K562 (cell line): Measurements from ENCODE around the gene CLCN6. TPM values are rescaled to one million over a fixed set of nuclear protein-coding genes. Genes with fewer than 3 reads are reported as not detected.

Experiments used
- CHCHD3 ChIP-seq: fragments of 250-450 bp; sonication (Bioruptor Pico); IDR thresholded peaks from 2 replicates; pipeline ENCODE4 v2.1.2; 2022; ENCODE audit warnings: mild to moderate bottlenecking
- DDX20 ChIP-seq: fragments of 450-650 bp; IDR thresholded peaks from 2 replicates; pipeline ENCODE4 v1.6.1; 2016; ENCODE audit warnings: missing genetic modification characterization, low read depth, mild to moderate bottlenecking, missing compliant biosample characterization, moderate library complexity
- ERF ChIP-seq: fragments of 450-650 bp; formaldehyde crosslinking; IDR thresholded peaks from 2 replicates; pipeline ENCODE4 v1.4.0; 2020; ENCODE audit warnings: mild to moderate bottlenecking, mixed read lengths
- JUND ChIP-seq, 2 experiments: IDR thresholded peaks; 2 replicates in 1 of 2; 3 replicates in 1 of 2; pipeline ENCODE4 v1.6.1; 2011; ENCODE audit warnings: borderline replicate concordance in 2 of 2, low read depth in 2 of 2, low read length in 2 of 2, improper control_type of control experiment in 1 of 2, missing biosample characterization in 1 of 2, missing genetic modification characterization in 1 of 2, missing genetic modification reagents in 1 of 2
- L3MBTL2 ChIP-seq: fragments of 450-650 bp; IDR thresholded peaks from 2 replicates; pipeline ENCODE4 v1.6.1; 2016; ENCODE audit warnings: mild to moderate bottlenecking, moderate library complexity
- RBM25 ChIP-seq: fragments of 200-400 bp; formaldehyde crosslinking; IDR thresholded peaks from 2 replicates; pipeline ENCODE4 v1.6.1; 2018; ENCODE audit warnings: low read length, low read depth, moderate library complexity; ENCODE audit not compliant: severe bottlenecking
- SAP30 ChIP-seq: fragments of 200-600 bp; sonication (generic); IDR thresholded peaks from 2 replicates; pipeline ENCODE4 v1.6.1; 2012; ENCODE audit warnings: borderline replicate concordance, low read depth, mild to moderate bottlenecking, moderate library complexity, low read length, control low read depth, inconsistent platforms; ENCODE audit not compliant: insufficient read depth, poor library complexity, severe bottlenecking
- SMAD4 ChIP-seq: fragments of 250-450 bp; sonication (Bioruptor Pico); conservative IDR thresholded peaks from 2 replicates; pipeline ENCODE4 v1.8.0; 2021; ENCODE audit warnings: inconsistent platforms, mild to moderate bottlenecking, moderate library complexity
- ZNF12 ChIP-seq: sonication (generic); formaldehyde crosslinking; IDR thresholded peaks from 2 replicates; pipeline ENCODE4 v1.4.0; 2020; ENCODE audit warnings: mild to moderate bottlenecking, missing genetic modification reagents
- polyA plus RNA-seq, 8 experiments: library from polyadenylated mRNA; depleted of rRNA in 4 of 8; stranded (reverse) in 5 of 8; unstranded in 3 of 8; fragments of >200 nt; fragmentation: Nextera tagmentation in 2 of 8; fragmentation: Illumina TruSeq in 1 of 8; extraction: Ambion mirVana in 2 of 8; extraction: Trizol in 1 of 8; gene quantifications; 2 replicates each; pipeline versions ENCODE4 v1.2.1 to v1.2.3, GENCODE V29; 2011 to 2014; ENCODE audit warnings: inconsistent platforms in 1 of 8, missing spikeins in 1 of 8
- total RNA-seq, 7 experiments: library from RNA; depleted of rRNA in 6 of 7; stranded (reverse); fragments of >200 nt in 6 of 7; fragmentation: Illumina TruSeq in 2 of 7; extraction: Trizol in 2 of 7; gene quantifications; 2 replicates each; pipeline versions ENCODE4 v1.2.1 to v1.2.3, GENCODE V29; 2011 to 2021; ENCODE audit warnings: low replicate concordance in 1 of 7
- TF ChIP-seq, protein P1 (sequence below), 2 experiments: fragments of 450-650 bp; formaldehyde crosslinking in 1 of 2; IDR thresholded peaks; 2 replicates each; pipeline versions ENCODE4 v1.4.0 to v1.6.1; 2014 to 2020; ENCODE audit warnings: mild to moderate bottlenecking in 2 of 2, borderline replicate concordance in 1 of 2, low read depth in 1 of 2
- TF ChIP-seq, protein P2 (sequence below): fragments of 450-650 bp; IDR thresholded peaks from 2 replicates; pipeline ENCODE4 v1.7.1; 2018; ENCODE audit warnings: mild to moderate bottlenecking, low read depth; ENCODE audit not compliant: partially characterized antibody
- TF ChIP-seq, protein P3 (sequence below): fragments of 250-450 bp; sonication (Bioruptor Pico); IDR thresholded peaks from 2 replicates; pipeline ENCODE4 v1.8.0; 2022; ENCODE audit warnings: moderate library complexity, mild to moderate bottlenecking, inconsistent platforms
- TF ChIP-seq, protein P4 (sequence below): sonication (generic); formaldehyde crosslinking; IDR thresholded peaks from 2 replicates; pipeline ENCODE4 v1.9.0; 2022; ENCODE audit warnings: mild to moderate bottlenecking, missing genetic modification reagents

CLCN6 gene
- total and polyA plus RNA-seq, 9 of the 15 experiments (the other 6 are each of a cell fraction or from before 2014, with no cell fraction given) = 2.0 to 21.8 (median 13.6) TPM

DNA sequence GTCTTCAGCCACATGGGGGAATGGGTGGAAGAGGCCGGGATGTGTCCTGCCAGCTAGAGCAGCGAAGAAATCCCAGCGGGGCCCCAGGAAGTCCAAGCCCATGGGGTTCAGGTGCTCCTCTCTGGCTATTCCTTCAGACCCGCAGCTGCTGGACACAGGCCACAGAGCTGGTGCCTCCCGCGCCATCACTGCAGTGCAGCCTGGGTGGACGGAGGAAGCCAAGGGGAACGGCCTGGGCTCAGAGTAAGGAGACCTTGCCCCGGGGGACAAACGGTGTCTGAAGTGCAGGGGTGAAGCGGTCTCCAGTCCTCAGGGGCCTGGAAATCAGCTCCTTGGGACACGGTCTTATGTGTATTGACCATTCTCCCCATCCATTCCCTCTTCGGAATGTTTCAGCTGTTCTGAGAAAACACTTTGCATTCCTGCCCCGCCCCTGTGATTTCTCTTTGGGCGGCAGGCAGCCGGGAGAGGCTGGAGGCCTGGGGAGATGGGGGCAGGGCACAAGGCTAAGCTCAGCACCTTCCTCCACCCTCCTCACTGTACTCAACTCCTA, 18.7 kb upstream of the CLCN6 start (continued):
- TF ChIP-seq, protein P1, sequence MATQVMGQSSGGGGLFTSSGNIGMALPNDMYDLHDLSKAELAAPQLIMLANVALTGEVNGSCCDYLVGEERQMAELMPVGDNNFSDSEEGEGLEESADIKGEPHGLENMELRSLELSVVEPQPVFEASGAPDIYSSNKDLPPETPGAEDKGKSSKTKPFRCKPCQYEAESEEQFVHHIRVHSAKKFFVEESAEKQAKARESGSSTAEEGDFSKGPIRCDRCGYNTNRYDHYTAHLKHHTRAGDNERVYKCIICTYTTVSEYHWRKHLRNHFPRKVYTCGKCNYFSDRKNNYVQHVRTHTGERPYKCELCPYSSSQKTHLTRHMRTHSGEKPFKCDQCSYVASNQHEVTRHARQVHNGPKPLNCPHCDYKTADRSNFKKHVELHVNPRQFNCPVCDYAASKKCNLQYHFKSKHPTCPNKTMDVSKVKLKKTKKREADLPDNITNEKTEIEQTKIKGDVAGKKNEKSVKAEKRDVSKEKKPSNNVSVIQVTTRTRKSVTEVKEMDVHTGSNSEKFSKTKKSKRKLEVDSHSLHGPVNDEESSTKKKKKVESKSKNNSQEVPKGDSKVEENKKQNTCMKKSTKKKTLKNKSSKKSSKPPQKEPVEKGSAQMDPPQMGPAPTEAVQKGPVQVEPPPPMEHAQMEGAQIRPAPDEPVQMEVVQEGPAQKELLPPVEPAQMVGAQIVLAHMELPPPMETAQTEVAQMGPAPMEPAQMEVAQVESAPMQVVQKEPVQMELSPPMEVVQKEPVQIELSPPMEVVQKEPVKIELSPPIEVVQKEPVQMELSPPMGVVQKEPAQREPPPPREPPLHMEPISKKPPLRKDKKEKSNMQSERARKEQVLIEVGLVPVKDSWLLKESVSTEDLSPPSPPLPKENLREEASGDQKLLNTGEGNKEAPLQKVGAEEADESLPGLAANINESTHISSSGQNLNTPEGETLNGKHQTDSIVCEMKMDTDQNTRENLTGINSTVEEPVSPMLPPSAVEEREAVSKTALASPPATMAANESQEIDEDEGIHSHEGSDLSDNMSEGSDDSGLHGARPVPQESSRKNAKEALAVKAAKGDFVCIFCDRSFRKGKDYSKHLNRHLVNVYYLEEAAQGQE (IDR thresholded peaks at IDR 0.05; ENCODE audit: borderline replicate concordance) = no peak
- TF ChIP-seq, protein P1 (CRISPR knock-in tag; IDR thresholded peaks at IDR 0.05; ENCODE audit: low read depth) = no peak; the same call in 1 of the 2 replicates
- TF ChIP-seq CHCHD3 (0 out of 2 replicates have a peak, but pooled peaks have one; percentile 43), L3MBTL2 (peak; percentile 21; the same call in 1 of the 2 replicates), ZNF12 (CRISPR knock-in tag) (0 out of 2 replicates have a peak, but pooled peaks have one; percentile 56), JUND (IDR thresholded peaks at IDR 0.05; ENCODE audit: borderline replicate concordance, low read depth, low read length) (0 out of 2 replicates have a peak, but pooled peaks have one; percentile 2), JUND (tag; IDR thresholded peaks at IDR 0.05; ENCODE audit: borderline replicate concordance, low read depth, low read length) (no peak), DDX20 (no peak), ERF (peak; percentile 73; the same call in 1 of the 2 replicates), SMAD4 (CRISPR knock-in tag) (peak; percentile 70), RBM25 (no peak), SAP30 (no peak)
- TF ChIP-seq, protein P2, sequence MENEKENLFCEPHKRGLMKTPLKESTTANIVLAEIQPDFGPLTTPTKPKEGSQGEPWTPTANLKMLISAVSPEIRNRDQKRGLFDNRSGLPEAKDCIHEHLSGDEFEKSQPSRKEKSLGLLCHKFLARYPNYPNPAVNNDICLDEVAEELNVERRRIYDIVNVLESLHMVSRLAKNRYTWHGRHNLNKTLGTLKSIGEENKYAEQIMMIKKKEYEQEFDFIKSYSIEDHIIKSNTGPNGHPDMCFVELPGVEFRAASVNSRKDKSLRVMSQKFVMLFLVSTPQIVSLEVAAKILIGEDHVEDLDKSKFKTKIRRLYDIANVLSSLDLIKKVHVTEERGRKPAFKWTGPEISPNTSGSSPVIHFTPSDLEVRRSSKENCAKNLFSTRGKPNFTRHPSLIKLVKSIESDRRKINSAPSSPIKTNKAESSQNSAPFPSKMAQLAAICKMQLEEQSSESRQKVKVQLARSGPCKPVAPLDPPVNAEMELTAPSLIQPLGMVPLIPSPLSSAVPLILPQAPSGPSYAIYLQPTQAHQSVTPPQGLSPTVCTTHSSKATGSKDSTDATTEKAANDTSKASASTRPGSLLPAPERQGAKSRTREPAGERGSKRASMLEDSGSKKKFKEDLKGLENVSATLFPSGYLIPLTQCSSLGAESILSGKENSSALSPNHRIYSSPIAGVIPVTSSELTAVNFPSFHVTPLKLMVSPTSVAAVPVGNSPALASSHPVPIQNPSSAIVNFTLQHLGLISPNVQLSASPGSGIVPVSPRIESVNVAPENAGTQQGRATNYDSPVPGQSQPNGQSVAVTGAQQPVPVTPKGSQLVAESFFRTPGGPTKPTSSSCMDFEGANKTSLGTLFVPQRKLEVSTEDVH = peak; percentile 76
- TF ChIP-seq, protein P3, sequence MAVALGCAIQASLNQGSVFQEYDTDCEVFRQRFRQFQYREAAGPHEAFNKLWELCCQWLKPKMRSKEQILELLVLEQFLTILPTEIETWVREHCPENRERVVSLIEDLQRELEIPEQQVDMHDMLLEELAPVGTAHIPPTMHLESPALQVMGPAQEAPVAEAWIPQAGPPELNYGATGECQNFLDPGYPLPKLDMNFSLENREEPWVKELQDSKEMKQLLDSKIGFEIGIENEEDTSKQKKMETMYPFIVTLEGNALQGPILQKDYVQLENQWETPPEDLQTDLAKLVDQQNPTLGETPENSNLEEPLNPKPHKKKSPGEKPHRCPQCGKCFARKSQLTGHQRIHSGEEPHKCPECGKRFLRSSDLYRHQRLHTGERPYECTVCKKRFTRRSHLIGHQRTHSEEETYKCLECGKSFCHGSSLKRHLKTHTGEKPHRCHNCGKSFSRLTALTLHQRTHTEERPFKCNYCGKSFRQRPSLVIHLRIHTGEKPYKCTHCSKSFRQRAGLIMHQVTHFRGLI (CRISPR knock-in tag) = no peak
- TF ChIP-seq, protein P4, sequence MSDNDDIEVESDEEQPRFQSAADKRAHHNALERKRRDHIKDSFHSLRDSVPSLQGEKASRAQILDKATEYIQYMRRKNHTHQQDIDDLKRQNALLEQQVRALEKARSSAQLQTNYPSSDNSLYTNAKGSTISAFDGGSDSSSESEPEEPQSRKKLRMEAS (CRISPR knock-in tag) = peak; percentile 7; the same call in 1 of the 2 replicates
